ENCODE results near the gene FAM171A1. TPM values are rescaled to one million over a fixed set of nuclear protein-coding genes. Genes with fewer than 3 reads are reported as not detected.

FAM171A1 gene
- total RNA-seq, 1 experiment from 2014 or later: 1.0 TPM

DNA sequence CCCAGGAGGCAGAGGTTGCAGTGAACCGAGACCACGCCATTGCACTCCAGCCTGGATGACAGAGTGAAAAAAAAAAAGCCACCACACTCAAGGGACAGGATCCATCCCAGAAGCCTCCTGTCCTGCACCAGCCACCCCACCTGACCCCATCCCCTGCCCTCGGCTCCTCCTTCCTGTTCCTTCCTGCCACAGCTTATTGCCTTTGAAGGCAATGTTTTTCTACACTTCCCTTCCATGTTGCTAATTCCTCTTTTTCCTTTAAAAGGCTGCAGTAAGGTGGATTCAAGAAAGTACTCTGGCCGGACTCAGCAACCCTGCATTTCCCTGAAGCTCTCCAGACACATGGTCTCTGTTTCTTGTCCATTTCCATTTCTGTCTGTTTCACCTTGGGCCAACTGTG, 80.9 kb downstream of the FAM171A1 start:
- H3K27ac Mint-ChIP-seq (ENCODE audit: unreplicated experiment): no peak overlapping the region
- H3K4me1 Mint-ChIP-seq (ENCODE audit: low read depth, unreplicated experiment): no peaks in the 10 kb centered on the region
- H3K4me3 Mint-ChIP-seq (ENCODE audit: low read depth, unreplicated experiment): no peak overlapping the region
- H3K9me3 Mint-ChIP-seq (ENCODE audit: low read depth, unreplicated experiment): no peaks in the 10 kb centered on the region
- no TSS peak for BruUV-seq (replicated peaks)
- DNase-seq: no peak
- intact Hi-C loops (cut with micrococcal nuclease; ENCODE audit: unreplicated experiment): no loop called here
- CTCF ChIA-PET: no interaction called here
- no peaks in the 10 kb centered on the region for H3K36me3 Mint-ChIP-seq (ENCODE audit: insufficient read depth, unreplicated experiment)
- TF ChIP-seq, protein P1, sequence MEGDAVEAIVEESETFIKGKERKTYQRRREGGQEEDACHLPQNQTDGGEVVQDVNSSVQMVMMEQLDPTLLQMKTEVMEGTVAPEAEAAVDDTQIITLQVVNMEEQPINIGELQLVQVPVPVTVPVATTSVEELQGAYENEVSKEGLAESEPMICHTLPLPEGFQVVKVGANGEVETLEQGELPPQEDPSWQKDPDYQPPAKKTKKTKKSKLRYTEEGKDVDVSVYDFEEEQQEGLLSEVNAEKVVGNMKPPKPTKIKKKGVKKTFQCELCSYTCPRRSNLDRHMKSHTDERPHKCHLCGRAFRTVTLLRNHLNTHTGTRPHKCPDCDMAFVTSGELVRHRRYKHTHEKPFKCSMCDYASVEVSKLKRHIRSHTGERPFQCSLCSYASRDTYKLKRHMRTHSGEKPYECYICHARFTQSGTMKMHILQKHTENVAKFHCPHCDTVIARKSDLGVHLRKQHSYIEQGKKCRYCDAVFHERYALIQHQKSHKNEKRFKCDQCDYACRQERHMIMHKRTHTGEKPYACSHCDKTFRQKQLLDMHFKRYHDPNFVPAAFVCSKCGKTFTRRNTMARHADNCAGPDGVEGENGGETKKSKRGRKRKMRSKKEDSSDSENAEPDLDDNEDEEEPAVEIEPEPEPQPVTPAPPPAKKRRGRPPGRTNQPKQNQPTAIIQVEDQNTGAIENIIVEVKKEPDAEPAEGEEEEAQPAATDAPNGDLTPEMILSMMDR (IDR thresholded peaks at IDR 0.05; ENCODE audit: unreplicated experiment): no peak
- peaks cover 46% of the 10 kb centered on the region for H3K27me3 Mint-ChIP-seq (ENCODE audit: unreplicated experiment)

DNA sequence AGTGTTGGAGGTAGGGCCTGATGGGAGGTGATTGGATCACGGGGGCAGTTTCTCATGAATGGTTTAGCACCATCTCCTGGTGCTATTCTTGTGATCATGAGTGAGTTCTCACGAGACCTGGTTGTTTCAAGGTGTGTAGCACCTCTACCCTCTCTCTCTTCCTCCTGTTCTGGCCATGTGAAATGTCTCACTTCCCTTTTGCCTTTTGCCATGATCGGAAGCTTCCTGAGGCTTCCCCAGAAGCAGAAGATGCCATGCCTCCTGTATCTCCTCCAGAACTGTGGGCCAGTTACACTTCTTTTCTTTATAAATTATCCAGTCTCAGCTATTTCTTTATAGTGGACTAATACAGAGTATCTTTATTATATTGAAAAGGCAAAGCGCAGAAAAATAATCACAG, 90.1 kb downstream of the FAM171A1 start:
- Mint-ChIP-seq H3K4me1 (ENCODE audit: low read depth, unreplicated experiment) (no peaks in the 10 kb centered on the region), H3K9me3 (ENCODE audit: low read depth, unreplicated experiment) (no peaks in the 10 kb centered on the region), H3K27me3 (ENCODE audit: unreplicated experiment) (peaks cover 68% of the 10 kb centered on the region), H3K36me3 (ENCODE audit: insufficient read depth, unreplicated experiment) (no peaks in the 10 kb centered on the region), H3K27ac (ENCODE audit: unreplicated experiment) (no peak overlapping the region), H3K4me3 (ENCODE audit: low read depth, unreplicated experiment) (no peak overlapping the region)
- CTCF ChIA-PET: no interaction called here
- no peak for DNase-seq
- TF ChIP-seq, protein P1 (IDR thresholded peaks at IDR 0.05; ENCODE audit: unreplicated experiment): no peak
- intact Hi-C loops (cut with micrococcal nuclease; ENCODE audit: unreplicated experiment): no loop called here
- BruUV-seq (replicated peaks): no TSS peak

DNA sequence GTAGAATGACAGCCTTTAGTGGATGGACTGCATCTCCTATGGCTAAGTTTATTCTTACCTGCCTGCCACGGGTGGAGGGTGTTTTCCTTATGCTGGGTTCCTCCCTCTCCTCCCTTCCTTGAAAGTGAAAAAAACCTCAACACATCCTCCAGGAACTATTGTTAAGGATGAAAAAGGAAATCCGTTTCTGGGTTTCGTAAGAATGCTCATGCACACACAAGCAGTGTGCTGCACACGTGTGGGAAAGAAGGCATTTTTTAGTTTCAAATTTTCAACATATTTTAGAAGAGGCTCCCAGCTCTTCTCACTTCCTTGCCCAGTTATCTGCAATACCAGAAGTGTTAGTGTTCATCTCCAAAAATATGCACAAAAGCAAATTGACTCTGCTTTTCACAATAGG, 90.6 kb downstream of the FAM171A1 start:
- Mint-ChIP-seq H3K4me1 (ENCODE audit: low read depth, unreplicated experiment) (no peaks in the 10 kb centered on the region), H3K27ac (ENCODE audit: unreplicated experiment) (no peak overlapping the region), H3K9me3 (ENCODE audit: low read depth, unreplicated experiment) (no peaks in the 10 kb centered on the region), H3K4me3 (ENCODE audit: low read depth, unreplicated experiment) (no peak overlapping the region), H3K36me3 (ENCODE audit: insufficient read depth, unreplicated experiment) (no peaks in the 10 kb centered on the region), H3K27me3 (ENCODE audit: unreplicated experiment) (peaks cover 63% of the 10 kb centered on the region)
- TF ChIP-seq, protein P1 (IDR thresholded peaks at IDR 0.05; ENCODE audit: unreplicated experiment): no peak
- CTCF ChIA-PET: no interaction called here
- DNase-seq: no peak
- BruUV-seq (replicated peaks): no TSS peak
- intact Hi-C loops (cut with micrococcal nuclease; ENCODE audit: unreplicated experiment): no loop called here

DNA sequence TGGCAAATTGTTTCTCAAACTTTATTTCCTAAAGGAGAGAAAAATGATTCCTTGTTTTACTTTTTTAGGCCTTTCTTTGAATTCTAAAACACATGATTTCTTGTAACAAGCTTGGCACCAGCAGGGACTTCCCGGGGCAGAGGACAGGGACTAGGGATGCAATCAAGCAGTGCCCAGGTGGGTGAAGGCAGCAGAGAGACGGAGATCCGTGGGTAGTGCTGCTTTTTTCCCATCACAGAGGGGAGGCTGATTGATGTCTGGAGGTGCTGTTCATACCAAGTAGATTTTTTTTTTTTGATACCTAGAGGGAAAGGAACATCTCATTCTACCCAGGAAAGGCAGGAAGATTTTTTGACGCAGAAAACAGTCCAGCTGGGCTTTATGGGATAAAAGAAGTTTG, 91.9 kb downstream of the FAM171A1 start:
- CTCF ChIA-PET: no interaction called here
- H3K9me3 Mint-ChIP-seq (ENCODE audit: low read depth, unreplicated experiment): peaks cover 3% of the 10 kb centered on the region
- no peak for DNase-seq

More for the DNA sequence above, 91.9 kb downstream of the FAM171A1 start:
- intact Hi-C loops (cut with micrococcal nuclease; ENCODE audit: unreplicated experiment): no loop called here
- Mint-ChIP-seq H3K4me1 (ENCODE audit: low read depth, unreplicated experiment) (no peaks in the 10 kb centered on the region), H3K27me3 (ENCODE audit: unreplicated experiment) (peaks cover 51% of the 10 kb centered on the region), H3K36me3 (ENCODE audit: insufficient read depth, unreplicated experiment) (no peaks in the 10 kb centered on the region), H3K27ac (ENCODE audit: unreplicated experiment) (no peak overlapping the region), H3K4me3 (ENCODE audit: low read depth, unreplicated experiment) (no peak overlapping the region)
- TF ChIP-seq, protein P1 (IDR thresholded peaks at IDR 0.05; ENCODE audit: unreplicated experiment): no peak
- no TSS peak for BruUV-seq (replicated peaks)

Measured in Calu3 (cell line).